Peyer's patch (tissue), 4 donors: ENCODE results near the gene MT1M.

ENCODE experiments used
- CTCF ChIP-seq, 6 experiments: fragments of 450-650 bp in 4 of 6; fragments of 200-600 bp in 2 of 6; sonication (generic) in 1 of 6; IDR thresholded peaks; one replicate each; pipeline ENCODE4 v1.5.1; 2017 to 2019; ENCODE audit warnings: antibody characterized with exemption in 6 of 6, mild to moderate bottlenecking in 3 of 6, moderate library complexity in 1 of 6
- POLR2A ChIP-seq, 2 donors: fragments of 450-650 bp; IDR thresholded peaks; one replicate each; pipeline ENCODE4 v1.5.1; 2017; ENCODE audit warnings: antibody characterized with exemption in 2 of 2, mild to moderate bottlenecking in 2 of 2, moderate library complexity in 2 of 2

- TF ChIP-seq CTCF (IDR thresholded peaks at IDR 0.05) (peak in 2 of 6 experiments; percentile 13 to 25), POLR2A (IDR thresholded peaks at IDR 0.05) (no peak)
Measured at GRCh38 chr16:56617212-56618085, 15.0 kb upstream of the MT1M start.
